Activated CD8-positive, alpha-beta memory T cell treated with anti-CD3 and anti-CD28 coated beads for 24 hours (primary cell): ENCODE measurements around the gene BFSP1.

ENCODE experiments used
- DNase-seq: peaks from one replicate; pipeline ENCODE4 v3.0.0-alpha.2; 2020

BFSP1 gene

GRCh38 chr20:17493173-17493572 lies 38.0 kb downstream of the BFSP1 start:
- DNase-seq = peak; percentile 33

- no peak for DNase-seq
Observed at GRCh38 chr20:17491488-17491887, 39.7 kb downstream of the BFSP1 start.

DNA sequence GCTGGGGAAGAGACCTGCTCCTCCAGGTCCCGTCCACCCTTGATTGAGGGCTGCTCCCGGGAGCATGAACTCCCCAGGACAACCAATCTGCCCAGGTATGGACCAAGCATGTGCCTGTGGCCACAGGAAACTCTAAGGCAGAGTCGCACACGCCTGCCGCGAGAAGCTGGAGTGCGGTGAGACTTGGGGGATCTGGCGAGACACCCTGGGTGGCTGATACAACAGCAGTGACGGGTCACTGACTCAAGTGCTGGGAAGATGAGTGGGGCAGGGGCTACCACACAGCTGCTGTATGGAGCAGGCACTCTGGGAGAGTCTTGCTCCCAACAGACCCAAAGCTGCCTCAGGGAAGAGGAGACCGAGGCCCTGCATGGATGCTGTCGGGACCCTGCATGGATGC lies 40.1 kb downstream of the BFSP1 start:
- peak; percentile 42 for DNase-seq

DNA sequence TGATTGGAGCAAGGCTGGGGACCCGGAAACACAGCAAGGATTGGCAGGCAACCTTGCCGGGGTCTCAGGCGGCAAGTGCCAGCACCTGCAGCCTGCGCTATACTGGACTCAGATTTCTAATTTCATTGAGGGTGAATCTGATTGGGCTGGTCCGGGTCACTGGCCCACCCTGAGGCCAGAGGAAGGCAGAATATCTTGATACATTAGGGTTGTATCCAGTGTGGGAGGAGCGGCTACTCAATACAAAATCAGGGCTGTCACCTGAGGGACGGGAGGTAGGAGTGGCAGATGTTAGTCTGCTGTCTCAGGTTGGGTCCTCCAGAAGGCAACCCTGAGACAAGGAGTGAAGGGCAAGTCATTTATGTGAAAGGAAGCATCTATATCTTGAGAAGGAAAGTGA lies 40.7 kb downstream of the BFSP1 start:
- DNase-seq = peak; percentile 17

DNA sequence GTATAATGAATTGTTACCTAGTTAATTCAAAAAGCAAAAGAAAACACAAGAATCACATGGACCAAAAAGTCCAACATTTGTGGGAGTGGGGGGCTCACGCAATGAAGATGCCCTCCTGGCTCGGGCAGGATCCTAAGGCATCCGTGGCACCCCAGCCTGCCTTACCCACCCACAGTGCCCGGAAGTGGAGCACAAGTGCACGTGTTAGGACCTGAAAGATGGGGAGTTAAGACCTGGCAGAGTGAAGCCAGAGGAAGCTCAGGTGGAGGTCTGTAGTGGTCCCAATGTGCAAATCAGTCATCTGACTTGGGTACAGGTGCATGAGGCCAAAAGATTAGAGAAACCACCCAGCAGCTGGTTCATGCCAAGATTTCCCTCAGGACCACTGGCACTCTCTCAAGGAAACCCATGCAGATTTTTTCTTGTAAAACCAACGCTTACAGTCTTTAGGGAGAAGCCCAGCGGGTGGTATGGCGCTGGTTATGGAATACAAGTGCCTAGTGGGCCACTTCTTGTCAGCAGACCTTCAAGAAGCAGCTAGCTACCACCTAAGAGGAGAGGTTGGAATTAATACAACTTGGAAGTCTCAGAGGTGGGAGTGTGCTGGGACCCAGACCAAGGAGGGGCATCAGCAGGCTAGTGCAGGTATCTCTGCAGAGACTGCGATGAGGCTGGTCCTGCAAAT lies 42.1 kb downstream of the BFSP1 start:
- peak; percentile 19 for DNase-seq

- DNase-seq = no peak
Observed at GRCh38 chr20:17485017-17485416, 46.2 kb downstream of the BFSP1 start.

- no peak for DNase-seq
Observed at GRCh38 chr20:17482536-17482935, 48.6 kb downstream of the BFSP1 start.

DNA sequence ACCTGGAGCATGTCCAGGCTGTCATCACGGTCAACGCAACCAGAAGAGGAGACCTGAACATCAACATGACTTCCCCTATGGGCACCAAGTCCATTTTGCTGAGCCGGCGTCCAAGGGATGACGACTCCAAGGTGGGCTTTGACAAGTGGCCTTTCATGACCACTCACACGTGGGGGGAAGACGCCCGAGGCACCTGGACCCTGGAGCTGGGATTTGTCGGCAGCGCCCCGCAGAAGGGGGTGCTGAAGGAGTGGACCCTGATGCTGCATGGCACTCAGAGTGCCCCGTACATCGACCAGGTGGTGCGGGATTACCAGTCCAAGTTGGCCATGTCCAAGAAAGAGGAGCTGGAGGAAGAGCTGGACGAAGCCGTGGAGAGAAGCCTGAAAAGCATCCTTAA lies 49.5 kb downstream of the BFSP1 start:
- no peak for DNase-seq

DNA sequence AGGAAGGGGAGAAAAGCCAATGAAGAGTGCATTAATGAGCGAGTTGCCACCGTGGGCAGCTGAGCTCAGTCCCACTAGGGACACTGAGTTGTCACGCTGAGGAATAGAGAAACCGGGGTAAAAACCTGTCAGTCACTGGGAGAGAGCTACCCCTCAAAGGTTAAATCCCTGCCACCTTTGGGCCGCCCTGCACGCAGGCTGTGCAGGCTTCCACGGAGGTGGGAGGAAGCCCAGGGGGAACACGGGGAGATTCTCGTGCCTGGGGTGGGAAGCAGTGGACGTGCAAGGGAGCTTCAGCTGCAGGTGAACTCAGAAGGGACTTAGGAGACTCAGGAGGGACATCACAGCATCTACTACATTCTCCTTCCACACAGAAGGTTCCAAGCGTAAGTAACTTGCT lies 50.5 kb downstream of the BFSP1 start:
- DNase-seq = no peak

GRCh38 chr20:17479063-17479657 lies 52.0 kb downstream of the BFSP1 start:
- no peak for DNase-seq

DNA sequence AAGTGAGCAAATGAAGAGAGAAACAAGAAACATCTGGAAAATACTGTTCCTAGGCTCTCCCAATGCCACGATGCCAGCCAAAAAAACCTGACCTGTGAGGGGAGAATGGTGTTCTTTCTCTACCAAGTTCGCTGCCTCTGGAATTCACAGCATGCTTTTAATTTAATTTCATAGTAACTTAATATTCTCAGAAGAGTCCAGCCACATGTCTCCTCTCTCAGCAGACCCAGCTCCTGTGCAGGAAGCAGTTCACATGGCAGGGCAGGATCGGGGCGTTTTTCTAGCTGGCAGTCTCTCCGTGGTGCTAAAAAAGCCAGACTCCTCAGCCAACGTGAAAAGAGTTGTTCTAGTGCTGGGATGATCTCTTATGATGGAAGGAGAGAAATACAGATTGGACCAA lies 57.5 kb downstream of the BFSP1 start:
- no peak for DNase-seq

DNA sequence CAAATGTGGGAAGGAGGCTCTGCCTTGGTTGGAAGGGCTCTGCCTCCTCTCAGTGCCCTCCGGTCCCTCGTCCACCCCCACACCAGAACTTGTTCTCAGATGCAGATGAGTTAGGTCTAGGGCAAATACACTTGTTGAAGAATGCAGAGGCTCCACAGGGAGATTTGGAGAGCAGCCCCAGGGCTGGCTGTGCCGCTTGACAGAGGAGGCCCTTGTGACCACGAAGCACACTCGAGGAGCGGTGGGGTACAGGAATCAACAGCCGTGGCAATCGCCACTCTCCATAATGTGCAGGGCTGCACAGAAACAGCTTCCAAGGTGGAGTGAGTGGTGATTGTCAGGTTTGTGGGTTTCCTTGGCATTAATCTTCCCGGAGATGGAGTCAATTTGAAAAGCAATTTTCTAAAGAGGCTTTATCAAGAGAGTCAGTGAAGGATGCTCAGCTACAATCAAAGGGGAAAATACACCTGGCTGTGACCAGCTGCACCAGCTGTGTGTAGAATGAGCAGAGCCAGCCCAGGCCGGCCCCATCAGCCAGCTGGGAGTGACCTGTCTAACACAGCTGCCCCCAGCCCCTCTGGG lies 59.5 kb downstream of the BFSP1 start:
- no peak for DNase-seq

- no peak for DNase-seq
Observed at GRCh38 chr20:17470973-17471372, 60.2 kb downstream of the BFSP1 start.

- no peak for DNase-seq
Observed at GRCh38 chr20:17470521-17470920, 60.7 kb downstream of the BFSP1 start.

DNA sequence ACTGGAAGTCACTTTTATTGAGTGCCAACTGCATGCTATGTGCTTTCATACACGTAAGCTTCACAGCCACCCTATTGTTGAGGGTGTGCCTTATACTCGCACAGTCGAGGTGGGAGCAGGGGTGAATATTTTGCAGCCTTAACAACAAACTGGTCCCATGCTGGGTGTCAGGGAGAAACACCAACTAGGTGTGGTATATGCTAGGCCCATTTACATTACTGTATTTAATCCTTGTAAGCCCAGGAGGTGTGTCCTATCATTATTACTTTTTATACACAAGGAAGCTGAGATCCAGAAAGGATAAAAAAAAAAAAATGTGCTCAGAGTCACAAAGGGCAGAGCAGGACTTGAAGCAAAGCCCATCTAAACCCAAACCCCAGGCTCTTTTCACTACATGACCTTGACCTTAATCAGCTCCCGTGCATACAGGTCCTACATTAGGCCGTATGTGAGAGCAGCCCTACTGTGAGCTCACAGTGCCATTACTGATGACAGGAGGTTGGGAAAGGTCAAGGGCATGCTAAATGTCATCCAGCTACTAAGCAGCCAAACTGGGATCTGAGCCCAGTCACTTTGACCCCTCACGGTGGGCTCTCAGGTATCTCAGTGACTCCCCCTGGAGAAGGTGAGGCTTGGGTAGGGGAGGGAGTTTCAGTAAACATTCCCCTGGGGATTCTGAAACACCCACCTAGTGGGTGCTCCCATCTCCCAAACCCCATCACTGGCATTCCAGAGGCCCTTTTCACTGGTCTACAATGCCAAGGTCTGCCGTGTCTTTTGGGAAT lies 61.7 kb downstream of the BFSP1 start:
- no peak for DNase-seq

DNA sequence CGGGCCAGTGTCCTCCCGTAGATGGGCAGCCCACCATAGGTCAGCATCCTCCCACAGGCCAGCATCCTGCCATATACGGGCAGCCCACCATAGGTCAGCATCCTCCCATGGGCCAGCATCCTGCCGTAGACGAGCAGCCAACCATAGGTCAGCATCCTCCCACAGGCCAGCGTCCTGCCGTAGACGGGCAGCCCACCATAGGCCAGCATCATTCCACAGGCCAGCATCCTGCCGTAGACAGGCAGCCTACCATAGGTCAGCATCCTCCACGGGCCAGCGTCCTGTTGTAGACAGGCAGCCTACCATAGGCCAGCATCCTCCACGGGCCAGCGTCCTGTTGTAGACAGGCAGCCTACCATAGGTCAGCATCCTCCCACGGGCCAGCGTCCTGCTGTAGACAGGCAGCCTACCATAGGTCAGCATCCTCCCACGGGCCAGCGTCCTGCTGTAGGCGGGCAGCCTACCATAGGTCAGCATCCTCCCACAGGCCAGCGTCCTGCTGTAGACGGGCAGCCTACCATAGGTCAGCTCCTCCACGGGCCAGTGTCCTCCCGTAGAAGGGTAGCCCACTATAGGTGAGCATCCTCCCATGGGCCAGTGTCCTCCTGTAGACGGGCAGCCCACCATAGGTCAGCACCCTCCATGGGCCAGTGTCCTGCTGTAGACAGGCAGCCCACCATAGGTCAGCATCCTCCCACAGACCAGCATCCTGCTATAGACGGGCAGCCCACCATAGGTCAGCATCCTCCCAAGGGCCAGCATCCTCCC lies 62.9 kb downstream of the BFSP1 start:
- no peak for DNase-seq

- DNase-seq = no peak
Observed at GRCh38 chr20:17467120-17467655, 64.0 kb downstream of the BFSP1 start.

DNA sequence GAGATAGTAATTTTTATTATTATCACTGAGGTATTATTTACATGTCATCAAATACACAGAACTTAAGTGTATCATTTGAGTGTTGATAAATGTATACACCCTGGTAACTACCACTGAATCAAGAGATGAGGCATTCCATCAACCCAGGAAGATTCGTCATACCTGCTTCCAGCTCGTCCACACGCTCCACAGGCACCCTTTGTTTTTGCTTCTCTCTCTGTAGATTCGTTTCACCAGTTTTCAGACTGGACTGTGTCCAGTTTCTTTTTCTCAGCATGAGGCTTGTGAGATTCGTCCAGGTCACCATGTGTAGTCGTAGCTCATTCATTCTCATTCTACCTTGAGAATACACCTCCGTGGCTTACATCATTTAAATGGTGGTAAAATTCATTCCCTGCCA lies 64.5 kb downstream of the BFSP1 start:
- no peak for DNase-seq

GRCh38 chr20:17465236-17465635 lies 65.9 kb downstream of the BFSP1 start:
- no peak for DNase-seq

DNA sequence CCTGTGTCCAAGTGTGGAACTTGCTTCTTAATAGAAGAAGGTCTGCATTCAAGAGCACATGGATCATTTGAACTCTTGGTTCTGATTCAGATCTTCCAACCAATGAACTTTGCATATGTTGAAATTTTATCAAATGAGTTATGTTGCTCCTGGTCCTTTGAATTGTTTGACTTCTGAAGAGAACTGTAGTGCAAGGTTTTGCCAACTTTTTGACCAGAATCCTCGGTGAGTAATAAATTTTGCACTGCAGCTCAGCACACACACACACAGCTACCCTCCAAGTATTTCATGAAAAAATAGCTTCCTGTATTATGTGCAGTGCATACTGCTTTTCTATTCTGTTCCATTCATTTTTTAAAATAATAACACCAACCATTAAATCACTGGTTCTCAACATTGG lies 67.5 kb downstream of the BFSP1 start:
- no peak for DNase-seq

- no peak for DNase-seq
Observed at GRCh38 chr20:17461941-17462340, 69.2 kb downstream of the BFSP1 start.

DNA sequence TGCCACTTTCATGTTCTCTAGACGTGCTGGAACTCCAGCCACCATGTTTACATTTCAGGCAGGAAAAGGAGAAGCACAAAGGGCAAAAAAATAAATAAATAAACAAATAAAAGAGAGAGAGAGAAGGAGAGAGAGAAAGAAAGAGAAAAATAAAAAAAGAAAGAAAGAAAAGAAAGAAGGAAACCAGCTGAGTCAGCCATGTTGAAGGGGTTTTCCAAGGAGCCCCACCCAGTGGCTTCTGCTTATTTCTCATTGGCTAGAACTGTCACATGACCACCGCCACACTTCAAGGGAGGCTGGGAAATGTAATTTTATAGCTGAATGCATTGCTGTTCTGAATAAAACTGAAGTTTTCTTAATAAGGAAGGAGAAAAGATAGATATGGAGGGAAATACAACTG lies 71.1 kb downstream of the BFSP1 start:
- DNase-seq = no peak
